Heart left ventricle (tissue), 11 donors: ENCODE measurements around the gene MRTO4. TPM values are rescaled to one million over a fixed set of nuclear protein-coding genes. Genes with fewer than 3 reads are reported as not detected.

Experiments
- polyA plus RNA-seq, 2 donors: library from polyadenylated mRNA; stranded (reverse); fragments of 200-250 nt; gene quantifications; one replicate each; pipeline ENCODE4 v1.2.3, GENCODE V29; 2013
- total RNA-seq, 9 donors: library from RNA; depleted of rRNA in 2 of 9; stranded (reverse); fragments of >200 nt in 2 of 9; fragmentation: NEBNext Ultra II Directional in 3 of 9; extraction: Animal tissue kit (Norgen Biotek cat#: 25700) in 3 of 9; gene quantifications; one replicate each; pipeline versions ENCODE4 v1.1.0 to v1.2.4, GENCODE V29; 2016 to 2023
- donor health status: ischemic (EF 13 %, LVEDD 7.1; RV severe dilation, severe dysfunction).
- donor health status: healthy with polysubstance abuse.
- donor health status: DM: no; HTN: yes; CAD: no.
- donor health status: DM: no; HTN: no; CAD: no.
- donor health status: ischemic (EF 25% LVEDD 5.7; RV mildly dilated, moderate dysfunction).
- donor health status: healthy.
- donor health status: DM: yes; HTN: yes; CAD: no.
- donor health status: PGD.
- donor health status: nonischemic (EF 23%, LVEDD 6.1; RV moderate dilation, normal function).

MRTO4 gene
- total and polyA plus RNA-seq, 11 donors, result 8.3 to 56.3 (median 14.9) TPM

Other genes with a start within 250 kb of the MRTO4 start
- 100 to 1,000 TPM in 3 of 9 donors, 10 to 100 TPM in 6; 44.8 to 150 (median 94.4) TPM for gene UBR4, start 41.5 kb upstream of the MRTO4 start, total RNA-seq
- gene UBR4, start 41.5 kb upstream of the MRTO4 start, polyA plus RNA-seq, result 10 to 100 TPM; 67.3 to 67.4 TPM
- 10 to 100 TPM; 23.4 to 54.5 (median 32.7) TPM for gene EMC1, start 281 bp upstream of the MRTO4 start, total RNA-seq
- gene EMC1, start 281 bp upstream of the MRTO4 start, polyA plus RNA-seq, result 10 to 100 TPM; 10.1 to 27.2 TPM
- gene AKR7A3, start 37.0 kb downstream of the MRTO4 start, total RNA-seq, result under 1 TPM in 5 of 9 donors, not detected in 4; 0.19 to 0.36 (median 0.20) TPM
- under 1 TPM in 1 of 2 donors, not detected in 1; 0.12 TPM for gene AKR7A3, start 37.0 kb downstream of the MRTO4 start, polyA plus RNA-seq
- gene AKR7A2, start 60.3 kb downstream of the MRTO4 start, total RNA-seq, result 10 to 100 TPM; 25.0 to 97.5 (median 46.4) TPM
- gene AKR7A2, start 60.3 kb downstream of the MRTO4 start, polyA plus RNA-seq, result 10 to 100 TPM; 13.8 to 27.2 TPM
- 10 to 100 TPM in 2 of 9 donors, 1 to 10 TPM in 7; 6.4 to 17.2 (median 8.2) TPM for gene SLC66A1, start 60.5 kb downstream of the MRTO4 start, total RNA-seq
- gene SLC66A1, start 60.5 kb downstream of the MRTO4 start, polyA plus RNA-seq, result 10 to 100 TPM; 10.4 to 19.4 TPM
- gene CAPZB, start 233.7 kb downstream of the MRTO4 start, total RNA-seq, result 100 to 1,000 TPM in 8 of 9 donors, 10 to 100 TPM in 1; 77.8 to 348 (median 237) TPM
- gene CAPZB, start 233.7 kb downstream of the MRTO4 start, polyA plus RNA-seq, result 100 to 1,000 TPM; 228 to 255 TPM